ENCODE results near the gene GOLGA6L10.
"Not testable (repeated sequence)": the region's sequence is repeated elsewhere in the genome, so short reads cannot be mapped to it uniquely, and the experiment has no call there.

Gene GOLGA6L10, protein sequence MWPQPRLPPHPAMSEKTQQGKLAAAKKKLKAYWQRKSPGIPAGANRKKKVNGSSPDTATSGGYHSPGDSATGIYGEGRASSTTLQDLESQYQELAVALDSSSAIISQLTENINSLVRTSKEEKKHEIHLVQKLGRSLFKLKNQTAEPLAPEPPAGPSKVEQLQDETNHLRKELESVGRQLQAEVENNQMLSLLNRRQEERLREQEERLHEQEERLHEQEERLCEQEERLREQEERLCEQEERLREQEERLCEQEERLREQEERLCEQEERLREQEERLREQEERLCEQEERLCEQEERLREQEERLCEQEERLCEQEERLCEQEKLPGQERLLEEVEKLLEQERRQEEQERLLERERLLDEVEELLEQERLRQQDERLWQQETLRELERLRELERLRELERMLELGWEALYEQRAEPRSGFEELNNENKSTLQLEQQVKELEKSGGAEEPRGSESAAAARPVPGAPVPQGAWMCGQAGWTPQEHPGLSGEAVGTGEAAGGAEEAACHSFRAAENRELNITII

DNA sequence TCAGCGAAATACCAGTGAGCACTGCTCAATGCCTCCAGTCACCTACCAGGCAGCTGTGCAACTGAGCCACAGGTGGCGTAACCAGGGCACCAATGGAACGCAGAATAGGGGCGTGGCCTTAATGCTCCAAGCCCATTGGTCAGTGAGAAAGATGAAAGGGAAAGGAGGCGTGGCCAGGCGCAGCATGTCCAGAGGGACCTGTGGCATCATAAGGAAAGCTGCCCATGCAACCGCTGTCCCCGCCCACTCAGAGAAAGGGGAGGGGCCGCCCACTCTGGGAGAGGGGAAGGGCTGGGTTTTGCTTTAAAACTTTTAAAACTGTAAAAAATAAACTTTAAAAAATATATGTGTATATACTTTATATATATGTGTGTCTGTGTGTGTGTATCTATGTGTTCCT, at the start of gene GOLGA6L10:
Gene GOLGA6L10, minus strand, starts transcription at position 101 of the 400 bp plus-strand sequence. Its CDS starts 100 bp downstream, at position 1.
- DNase-seq: not testable (repeated sequence)

- no peak for DNase-seq
These were observed 49.5 kb upstream of the GOLGA6L10 start for GRCh38 chr15:82398785-82399184.

- DNase-seq: no peak
These were observed 48.5 kb upstream of the GOLGA6L10 start for GRCh38 chr15:82397817-82398216.

DNA sequence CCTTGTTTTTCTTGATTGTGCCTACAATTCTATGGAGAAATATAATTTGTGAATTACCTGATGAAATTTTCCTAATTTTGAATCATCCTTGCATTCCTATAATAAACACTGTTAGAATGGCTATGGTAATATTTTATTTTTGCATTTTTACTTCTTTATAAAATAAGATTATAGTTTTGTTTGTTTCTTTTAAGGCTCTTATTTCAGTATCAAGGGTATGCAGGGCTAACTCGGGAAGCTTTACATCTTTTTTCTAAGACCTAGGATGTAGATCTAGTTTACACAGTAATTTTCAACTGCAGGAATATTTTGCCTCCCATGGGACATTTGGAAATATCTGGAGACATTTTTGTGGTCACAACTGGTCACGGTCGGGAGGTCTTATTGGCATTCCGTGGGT, 46.5 kb upstream of the GOLGA6L10 start:
- not testable (repeated sequence) for DNase-seq

DNA sequence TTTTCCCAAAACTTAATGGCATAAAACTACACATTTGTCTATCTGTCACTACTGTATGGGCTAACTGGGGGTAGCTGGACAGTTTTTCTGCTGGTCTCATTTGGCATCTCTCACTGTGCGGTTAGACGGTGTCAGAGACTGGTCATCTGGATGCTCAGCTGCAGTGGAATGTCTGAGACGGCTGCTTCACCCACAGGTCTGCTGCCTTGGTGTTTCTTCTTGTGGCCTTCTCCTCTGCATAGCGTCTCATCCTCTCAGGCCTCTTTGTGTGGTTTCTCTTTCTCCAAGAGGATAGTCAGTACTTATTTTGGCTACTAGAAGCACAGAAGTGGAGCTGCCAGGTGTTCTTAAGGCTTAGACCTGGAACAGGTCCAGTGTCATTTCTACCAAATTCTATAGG, 44.4 kb upstream of the GOLGA6L10 start:
- no peak for DNase-seq

DNA sequence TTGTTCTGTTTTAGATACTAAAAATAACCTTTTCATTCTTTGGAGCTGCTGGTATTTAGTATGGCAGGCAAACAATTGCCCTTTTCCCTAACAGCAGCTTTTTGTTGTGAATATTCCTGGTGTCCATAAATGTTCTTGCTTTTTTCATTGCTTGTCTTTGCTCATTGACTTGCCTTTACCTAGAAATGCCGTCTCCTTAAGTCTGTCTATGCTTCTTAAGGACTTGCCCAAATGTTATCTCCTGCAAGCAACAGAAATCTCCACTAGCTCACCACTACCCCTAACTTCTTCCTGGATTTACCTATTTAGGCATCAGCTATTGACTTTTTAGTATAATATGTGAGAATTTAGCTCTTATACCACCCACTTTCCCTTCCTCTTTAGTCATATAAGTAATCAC, 42.8 kb upstream of the GOLGA6L10 start:
- DNase-seq: peak; percentile 63

- DNase-seq: not testable (repeated sequence)
These were observed 40.9 kb upstream of the GOLGA6L10 start for GRCh38 chr15:82390152-82390551.

DNA sequence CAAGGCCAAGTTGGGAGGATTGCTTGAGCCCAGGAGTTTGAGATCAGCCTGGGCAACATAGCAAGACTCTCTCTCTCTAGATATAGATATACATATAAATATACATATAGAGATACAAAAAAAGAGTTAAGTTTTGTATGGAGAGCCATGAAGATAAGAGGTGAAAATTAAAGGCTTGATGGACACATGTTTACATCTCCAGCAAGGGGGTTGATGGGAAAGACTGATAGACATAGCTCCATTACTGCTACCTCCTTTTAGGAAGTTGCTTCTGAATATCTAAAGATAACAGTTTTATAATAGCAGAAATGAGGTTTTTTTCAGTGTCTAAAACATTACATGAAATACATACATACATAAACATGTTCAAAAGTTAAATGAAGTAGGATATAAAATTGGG, 37.9 kb upstream of the GOLGA6L10 start:
- not testable (repeated sequence) for DNase-seq

GRCh38 chr15:82381330-82381955, 32.2 kb upstream of the GOLGA6L10 start:
- DNase-seq: not testable (repeated sequence)

- not testable (repeated sequence) for DNase-seq
These were observed 30.3 kb upstream of the GOLGA6L10 start for GRCh38 chr15:82379552-82379951.

DNA sequence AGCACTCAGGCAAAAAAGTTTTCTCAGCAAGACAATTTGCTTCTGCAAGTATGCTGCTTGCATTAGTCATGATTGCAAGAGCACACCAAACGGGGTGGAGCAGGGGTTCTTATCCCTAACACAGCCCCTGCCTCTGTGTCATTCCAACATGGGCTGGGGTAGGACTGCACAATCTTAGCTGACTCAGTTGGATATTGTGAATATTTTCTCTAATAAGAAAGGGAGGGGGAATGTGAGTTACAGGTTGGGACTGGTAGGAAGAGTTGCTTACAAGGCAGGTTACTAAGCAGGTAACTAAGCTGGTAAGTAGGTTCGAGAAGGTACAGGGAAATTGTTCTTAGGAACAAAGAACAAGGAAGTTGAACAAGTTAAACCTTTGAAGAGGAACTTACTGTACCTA, 24.4 kb upstream of the GOLGA6L10 start:
- DNase-seq: not testable (repeated sequence)

DNA sequence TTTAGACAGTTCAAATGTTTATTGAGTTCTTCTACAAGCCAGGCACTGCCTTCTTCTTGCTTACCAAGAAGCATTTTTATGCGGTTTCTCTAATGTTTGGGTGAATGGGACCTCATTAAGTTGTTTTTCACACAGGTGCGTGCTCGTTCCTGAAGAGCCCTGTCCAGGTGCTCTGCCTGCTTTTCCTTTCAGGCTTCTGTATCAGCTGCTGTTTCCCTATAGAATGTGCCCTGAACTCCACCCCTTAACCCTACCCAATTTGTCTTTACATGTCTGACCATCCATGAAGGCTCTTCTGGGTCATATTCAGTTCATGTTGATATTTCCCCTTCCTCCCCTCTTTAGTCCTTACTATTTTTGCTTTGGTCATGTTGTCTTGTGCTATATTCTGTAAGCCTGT, 22.4 kb upstream of the GOLGA6L10 start:
- no peak for DNase-seq

GRCh38 chr15:82367790-82368189, 18.5 kb upstream of the GOLGA6L10 start:
- DNase-seq: not testable (repeated sequence)

DNA sequence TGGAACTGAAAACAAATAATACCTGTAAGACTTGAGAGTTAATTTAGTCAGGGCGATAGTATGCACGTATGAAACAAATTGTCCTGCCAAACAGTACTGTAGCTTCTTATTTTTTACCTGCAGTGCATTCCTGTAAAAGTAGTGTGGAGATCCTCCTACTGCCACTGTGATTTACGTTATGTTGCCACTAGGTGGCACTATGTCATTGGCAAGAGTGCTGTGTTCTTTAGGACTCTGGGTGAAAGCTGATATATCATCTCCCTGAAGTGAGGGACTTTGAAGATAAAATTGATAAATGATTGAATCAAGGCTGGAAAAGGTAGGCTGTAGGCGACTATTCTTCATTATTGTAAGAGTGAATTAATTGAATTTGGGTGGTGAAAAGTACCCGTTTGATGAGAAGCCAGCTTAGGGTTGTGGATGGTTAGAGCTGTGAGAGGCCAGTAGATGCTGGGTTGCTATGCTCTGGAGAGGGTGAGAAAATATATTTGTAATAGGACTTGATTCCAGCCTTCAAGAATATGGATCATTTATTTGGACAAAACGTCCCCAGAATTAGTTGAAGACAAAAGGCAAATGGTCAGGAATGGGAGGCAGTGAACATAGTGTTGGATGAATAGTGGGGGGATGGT, 16.5 kb upstream of the GOLGA6L10 start:
- DNase-seq: not testable (repeated sequence)

DNA sequence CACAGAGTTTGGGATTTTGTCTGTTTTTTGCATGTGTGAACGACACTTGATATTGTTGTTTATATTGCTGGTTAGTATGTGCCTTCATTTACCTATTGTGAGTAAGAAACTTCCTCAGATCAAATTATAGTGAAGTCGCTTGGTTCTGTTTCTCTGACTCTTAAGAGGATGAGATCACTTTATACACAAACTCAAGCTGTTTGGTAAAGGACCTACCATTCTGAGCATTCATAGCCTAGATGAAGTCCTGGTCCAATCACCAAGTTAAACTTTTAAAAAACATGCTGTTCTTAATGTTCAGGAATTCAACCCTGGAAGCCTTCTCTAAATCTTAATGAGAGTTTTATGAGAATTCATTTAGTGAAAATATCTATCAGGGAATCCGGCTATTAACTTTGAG, 15.3 kb upstream of the GOLGA6L10 start:
- DNase-seq: not testable (repeated sequence)

DNA sequence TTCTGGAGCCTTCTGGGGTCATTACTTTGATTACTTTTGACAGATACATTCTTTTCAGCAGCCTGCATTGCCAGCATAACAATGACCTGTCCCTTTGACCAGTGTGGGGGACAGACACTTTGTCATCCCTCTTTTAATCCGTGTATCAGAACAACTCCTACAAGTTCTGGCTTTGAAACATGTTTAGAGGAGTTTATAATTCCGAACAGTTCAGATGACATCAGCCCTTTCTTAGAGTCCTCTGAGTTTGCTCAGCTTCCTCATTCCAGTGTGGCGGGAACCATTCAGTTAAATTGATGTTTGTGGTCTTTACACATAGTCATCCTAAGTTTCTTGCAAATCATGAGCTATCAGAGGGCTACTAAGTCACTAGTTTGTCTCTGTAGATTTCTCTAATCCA, 13.5 kb upstream of the GOLGA6L10 start:
- DNase-seq: not testable (repeated sequence)

DNA sequence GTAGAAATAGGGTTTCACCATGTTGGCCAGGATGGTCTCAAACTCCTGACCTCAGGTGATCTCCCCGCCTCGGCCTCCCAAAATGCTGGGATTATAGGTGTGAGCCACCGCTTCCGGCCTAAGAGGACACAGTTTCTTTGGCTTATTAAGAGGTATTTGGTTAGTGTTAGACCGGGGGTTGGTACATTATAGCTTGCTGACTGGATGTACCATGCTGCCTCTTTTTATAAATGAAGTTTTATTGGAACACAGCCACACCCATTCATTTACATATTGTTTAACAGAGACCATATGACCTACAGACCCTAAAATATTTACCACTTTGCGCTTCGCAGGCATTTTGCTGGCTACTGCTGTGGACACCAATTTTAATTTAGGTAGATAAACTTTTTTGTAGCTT, 11.3 kb upstream of the GOLGA6L10 start:
- DNase-seq: not testable (repeated sequence)

DNA sequence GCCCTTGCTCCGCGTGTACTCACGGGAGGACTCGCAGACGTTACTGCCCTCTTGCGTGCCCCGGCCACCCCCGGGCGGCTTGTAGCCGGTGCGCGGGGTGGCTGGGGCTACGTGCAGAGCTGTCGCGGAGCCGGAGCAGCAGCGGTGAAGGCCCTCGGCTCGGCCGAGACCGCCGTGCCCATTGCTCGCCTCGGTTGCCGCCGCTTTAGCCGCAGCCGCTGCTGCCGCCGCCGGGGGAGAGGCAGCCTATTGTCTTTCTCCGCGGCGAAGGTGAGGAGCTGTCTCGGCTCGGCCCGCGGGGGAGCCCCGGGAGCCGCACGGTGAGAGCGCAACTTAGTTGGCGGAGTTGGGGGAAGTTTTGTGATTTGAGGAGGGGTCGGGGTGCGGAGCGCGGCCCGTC, 5.8 kb upstream of the GOLGA6L10 start:
- DNase-seq: not testable (repeated sequence)

DNA sequence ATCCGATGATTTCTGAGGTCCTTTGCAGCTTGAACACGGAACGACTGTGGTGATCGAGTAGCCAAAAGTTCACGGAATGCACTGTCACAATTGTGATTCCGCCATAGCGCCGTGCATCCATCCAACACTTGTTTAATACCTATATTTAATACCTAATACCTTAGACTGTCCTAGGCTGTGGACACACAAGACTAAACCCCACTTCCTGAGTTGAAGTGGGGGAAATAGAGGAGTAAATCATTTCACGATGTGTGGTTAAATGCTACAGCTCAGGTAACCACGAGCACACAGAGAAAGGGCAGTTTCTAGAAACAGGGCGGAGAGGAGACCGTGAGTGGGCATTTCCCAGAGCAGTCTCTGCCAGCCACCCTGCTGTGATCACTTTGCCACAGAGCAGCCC, 5.3 kb upstream of the GOLGA6L10 start:
- DNase-seq: not testable (repeated sequence)

GRCh38 chr15:82347645-82348044, 1.6 kb downstream of the GOLGA6L10 start:
- not testable (repeated sequence) for DNase-seq

GRCh38 chr15:82345176-82345575, 4.1 kb downstream of the GOLGA6L10 start:
- not testable (repeated sequence) for DNase-seq

DNA sequence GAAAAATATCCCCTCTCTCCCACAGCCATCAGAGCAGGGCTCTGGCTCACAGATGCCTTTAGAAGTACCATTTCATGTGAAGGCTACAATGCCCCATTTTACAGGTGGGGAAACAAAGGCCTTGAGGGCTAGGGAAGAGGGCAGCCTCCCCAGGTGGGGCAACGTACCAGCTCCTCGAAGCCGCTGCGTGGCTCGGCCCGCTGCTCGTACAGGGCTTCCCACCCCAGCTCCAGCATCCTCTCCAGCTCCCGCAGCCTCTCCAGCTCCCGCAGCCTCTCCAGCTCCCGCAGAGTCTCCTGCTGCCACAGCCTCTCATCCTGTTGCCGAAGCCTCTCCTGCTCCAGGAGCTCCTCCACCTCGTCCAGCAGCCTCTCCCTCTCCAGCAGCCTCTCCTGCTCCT, 4.9 kb downstream of the GOLGA6L10 start:
- DNase-seq: not testable (repeated sequence)

DNA sequence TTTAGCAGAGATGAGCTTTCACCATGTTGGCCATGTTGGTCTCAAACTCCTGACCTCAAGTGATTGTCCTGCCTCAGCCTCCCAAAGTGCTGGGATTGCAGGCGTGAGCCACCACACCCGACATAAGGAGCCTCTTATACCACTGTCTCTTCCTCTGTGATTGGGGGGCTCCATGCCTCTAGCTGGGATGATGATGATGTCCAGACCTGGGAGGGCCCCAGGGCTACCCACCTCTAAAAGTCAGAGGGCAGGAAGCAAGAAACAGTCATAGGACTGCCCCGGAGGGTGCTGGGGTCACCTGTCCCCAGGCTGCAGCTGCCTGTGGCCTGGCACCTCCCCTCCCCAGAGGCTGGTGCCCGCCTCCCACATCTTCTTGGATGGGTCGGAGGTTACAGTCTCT, 5.4 kb downstream of the GOLGA6L10 start:
- not testable (repeated sequence) for DNase-seq

Data from hematopoietic multipotent progenitor cell treated with erythropoietin and hydrocortisone succinate and interleukin-3 and kit ligand, for 8 days (in vitro differentiated cells).